NAMALWA (cell line): Measurements from ENCODE around the gene ME1.
A peak's percentile ranks its signal among the peaks of the same experiment; 100 is the strongest.
"Not testable (repeated sequence)": the region's sequence is repeated elsewhere in the genome, so short reads cannot be mapped to it uniquely, and the experiment has no call there.

Experiments used
- DNase-seq: peaks from one replicate; pipeline ENCODE4 v3.0.0-alpha.2; 2015; ENCODE audit warnings: low spot score

Gene ME1

DNA sequence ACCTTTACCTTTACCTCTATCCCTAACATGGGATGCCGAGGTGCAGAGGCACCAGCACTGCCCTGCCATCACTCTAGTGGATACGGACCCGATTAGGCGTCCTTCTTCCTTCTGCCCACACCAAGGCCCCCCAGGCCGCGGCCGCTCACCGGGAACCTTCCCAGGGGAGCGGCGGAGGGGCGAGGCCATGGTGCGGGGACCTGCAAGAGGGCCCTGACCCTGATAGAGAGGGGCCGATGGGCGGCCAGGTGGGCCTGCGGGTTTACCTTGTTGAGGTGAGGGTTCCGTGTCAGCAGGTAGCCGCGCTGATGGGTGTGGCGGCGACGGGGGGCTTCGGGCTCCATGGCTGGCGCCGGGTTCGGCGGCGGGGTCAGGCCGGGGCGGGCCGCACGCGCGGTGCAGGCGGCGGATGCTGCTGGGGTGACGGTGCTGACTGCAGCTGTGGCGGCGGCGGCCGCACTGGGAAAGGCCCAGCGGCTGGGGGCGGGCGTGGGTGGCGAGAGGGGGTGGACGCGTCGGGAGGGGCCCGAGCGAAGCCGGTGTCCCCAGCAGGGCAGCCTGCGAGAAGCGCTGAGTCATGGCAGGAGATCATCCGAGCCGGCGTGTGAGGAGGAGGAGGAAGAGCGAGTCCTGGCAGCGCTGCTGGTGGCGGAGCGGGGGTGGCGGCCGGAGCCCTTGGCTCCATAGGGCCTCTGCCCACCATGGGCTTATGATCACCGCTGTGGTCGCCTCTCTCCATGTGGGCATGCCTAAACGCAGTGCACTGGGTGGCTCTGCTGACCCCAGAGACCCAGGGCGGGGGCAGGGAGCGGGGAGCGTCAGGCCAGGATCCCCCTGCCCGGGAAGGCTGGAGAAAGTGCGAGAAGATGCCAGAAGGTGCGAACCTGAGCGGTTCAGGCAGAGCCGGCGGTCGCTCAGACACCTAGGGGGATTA is at the start of gene ME1:
Gene ME1, minus strand, starts transcription at position 441 of the 934 bp plus-strand sequence. Its CDS starts 97 bp downstream, at position 344.
- DNase-seq, result no peak

- no peak for DNase-seq
Measured at GRCh38 chr6:83480470-83480869, 49.6 kb upstream of the ME1 start.

GRCh38 chr6:83479389-83479788 is 48.5 kb upstream of the ME1 start:
- no peak for DNase-seq

DNA sequence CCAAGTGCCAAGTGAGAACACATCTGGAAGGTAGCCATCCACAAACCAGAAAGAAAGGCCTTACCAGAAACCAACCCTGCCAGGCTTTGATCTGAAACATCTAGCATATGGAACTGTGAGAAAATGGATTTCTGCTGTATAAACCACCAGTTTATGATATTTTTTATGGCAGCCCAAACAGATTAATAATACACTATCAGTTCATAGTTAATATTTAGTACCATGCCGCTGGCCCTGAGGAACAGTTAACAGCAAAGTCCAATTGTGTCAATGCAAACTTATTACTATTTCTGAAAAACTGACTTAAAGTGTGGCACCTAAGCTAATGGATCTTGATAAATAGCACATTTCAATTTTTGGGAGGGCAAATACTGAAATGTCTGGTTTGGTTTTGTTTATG is 46.1 kb upstream of the ME1 start:
- DNase-seq, result no peak

GRCh38 chr6:83474309-83474708 is 43.5 kb upstream of the ME1 start:
- DNase-seq, result no peak

GRCh38 chr6:83472767-83473166 is 41.9 kb upstream of the ME1 start:
- no peak for DNase-seq

DNA sequence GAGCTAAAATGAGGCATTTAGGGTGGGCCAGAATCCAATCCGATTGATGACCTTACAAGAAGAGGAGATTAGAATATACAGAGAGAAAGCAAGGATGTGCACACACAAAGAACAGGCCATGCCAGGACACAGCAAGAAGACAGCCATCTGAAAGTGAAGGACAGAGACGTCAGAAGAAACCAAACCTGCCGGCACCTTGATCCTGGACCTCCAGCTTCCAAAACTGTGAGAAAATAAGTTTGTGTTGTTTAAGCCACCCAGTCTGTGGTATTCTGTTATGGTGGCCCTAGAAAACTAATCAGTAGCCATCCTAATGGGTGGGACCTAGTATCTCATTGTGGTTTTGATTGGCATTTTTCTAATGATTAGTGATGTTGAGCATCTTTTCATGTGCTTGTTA is 39.7 kb upstream of the ME1 start:
- DNase-seq, result no peak

DNA sequence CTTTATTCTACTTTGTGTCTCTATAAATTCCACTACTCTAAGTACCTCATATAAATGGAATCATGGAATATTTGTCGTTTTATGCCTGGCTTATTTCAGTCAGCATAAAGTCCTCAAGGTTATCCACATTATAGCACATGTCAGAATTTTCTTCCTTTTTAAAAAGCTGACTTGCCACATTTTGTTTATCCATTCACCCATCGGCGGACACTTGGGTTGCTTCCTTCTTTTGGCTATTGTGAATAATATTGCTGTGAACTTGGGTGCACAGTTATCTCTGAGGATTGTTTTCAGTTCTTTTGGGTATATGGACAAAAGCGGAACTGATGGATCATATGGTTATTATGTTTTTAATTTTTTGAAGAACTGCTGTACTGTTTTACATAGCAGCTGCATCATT is 39.1 kb upstream of the ME1 start:
- no peak for DNase-seq

DNA sequence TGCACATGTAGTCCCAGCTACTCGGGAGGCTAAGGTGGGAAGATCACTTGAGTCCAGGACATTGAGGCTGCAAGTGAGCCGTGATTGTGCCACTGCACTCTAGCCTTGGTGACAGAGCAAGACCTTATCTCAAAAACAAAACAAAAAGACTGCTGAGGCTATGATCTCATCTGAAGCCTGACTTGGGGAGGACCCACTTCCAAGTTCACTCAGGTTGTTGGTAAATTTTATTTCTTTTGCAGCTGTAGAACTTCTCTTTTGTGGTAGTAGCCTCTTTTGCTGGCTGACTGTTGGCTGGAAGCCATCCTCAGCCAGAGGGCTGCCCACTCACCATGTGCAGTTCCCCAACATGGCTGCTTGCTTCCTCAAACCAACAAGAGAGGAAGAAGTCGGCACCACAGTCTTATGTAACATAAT is 36.8 kb upstream of the ME1 start:
- peak; percentile 3 for DNase-seq

DNA sequence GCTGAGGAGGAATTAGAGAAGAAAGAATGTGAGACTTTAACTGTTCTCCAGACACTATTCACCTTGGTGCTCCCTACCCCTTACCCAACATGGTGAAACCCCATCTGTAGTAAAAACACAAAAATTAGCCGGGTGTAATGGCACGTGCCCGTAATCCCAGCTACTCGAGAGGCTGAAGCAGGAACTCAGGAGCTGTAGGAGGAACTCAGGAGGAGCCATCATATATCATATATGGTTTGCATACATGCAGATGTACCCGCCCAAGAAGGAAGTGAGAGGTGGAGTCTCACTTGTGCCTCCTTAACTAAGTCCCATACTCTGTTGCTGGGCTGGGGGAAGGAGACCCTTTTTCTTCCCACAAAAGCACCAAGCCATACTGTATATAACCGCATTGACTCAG is 35.5 kb upstream of the ME1 start:
- no peak for DNase-seq

DNA sequence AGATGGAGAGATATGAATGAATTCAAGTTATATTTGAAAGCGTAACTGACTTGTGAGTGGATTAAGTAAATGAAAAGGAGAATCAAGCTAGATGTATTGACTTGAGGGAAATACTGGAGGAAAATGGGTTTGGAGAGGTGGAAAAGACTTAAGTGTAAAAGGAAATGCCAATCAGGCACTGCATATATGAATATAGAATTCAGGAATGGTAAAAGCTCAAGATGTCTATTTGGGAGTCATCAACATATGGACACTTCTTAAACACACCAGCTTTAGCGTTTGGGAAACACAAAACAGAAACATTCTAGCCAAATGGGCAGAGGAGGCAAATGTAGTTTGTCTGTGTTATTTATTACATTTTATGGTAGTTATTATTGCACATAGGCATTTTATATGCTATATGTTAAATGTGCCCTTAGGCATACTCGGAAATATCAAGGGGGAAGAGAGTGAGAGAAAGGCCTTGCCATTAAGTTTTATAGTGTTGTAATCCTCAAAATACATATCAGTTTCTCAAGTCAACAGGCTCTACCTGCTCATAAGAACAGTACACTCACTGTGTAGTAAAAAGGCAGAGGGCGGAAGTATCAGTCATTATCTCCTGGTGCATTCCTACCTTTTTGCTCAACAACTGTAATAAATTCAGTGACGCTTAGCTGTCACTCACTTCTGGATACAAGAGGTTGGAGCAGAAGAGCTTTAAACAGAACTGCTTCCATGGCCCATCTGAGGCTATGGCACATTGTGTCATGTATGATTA is 33.7 kb upstream of the ME1 start:
- DNase-seq, result no peak

DNA sequence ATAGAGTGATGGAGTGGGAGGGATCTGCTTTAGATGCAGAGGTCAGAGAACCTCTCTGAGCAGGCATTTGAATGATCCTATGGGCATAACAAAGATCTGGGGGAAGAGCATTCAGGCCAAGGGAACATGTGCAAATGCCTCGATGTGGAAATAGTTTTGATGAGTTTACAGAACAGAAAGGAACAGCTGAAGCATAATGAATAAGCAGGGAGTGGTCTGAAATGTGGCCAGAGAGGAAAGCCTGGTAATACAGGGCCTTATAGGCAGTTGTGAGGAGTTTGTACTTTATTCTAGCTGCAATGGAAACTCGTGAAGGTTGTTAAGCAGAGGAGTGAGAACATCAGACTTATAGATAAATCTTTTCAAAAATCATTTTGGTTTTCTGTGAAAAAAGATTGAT is 33.0 kb upstream of the ME1 start:
- DNase-seq, result no peak

DNA sequence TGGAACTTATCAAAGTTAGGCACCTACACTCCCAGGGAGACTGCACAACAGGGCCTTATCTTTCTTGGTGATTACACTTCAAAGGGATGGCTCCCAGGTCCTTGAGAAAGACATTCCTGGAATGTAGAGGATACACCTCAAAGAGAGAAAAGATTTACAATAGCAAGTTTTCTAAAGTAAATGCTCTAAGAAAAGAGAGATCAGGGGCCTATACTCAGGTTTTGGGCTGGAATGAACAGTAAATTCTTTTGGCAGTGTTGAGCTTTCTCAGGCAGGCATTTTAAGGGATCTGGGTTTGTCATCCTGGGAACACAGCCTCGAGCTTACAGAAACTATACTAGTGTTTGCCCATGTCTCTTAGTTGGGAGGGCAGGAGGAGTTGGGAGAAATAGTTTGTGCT is 31.7 kb upstream of the ME1 start:
- no peak for DNase-seq

DNA sequence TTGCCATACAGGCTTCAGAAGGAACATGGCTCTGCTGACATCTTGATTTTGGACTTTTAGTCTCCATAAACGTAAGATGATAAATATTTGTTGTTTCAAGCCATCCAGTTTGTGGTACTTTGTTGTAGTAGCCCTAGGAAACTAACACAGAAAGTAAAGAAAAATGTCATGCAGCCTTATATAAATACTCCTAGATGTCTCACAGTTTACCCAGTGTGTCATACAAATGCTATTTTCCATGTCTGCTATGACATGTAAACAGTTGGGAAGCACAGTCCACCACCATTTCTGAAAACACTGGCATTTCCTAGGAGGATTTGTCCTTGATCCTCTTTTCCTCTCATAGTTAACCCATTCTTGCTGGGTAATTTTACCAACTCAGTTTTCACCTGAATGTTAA is 30.6 kb upstream of the ME1 start:
- no peak for DNase-seq

DNA sequence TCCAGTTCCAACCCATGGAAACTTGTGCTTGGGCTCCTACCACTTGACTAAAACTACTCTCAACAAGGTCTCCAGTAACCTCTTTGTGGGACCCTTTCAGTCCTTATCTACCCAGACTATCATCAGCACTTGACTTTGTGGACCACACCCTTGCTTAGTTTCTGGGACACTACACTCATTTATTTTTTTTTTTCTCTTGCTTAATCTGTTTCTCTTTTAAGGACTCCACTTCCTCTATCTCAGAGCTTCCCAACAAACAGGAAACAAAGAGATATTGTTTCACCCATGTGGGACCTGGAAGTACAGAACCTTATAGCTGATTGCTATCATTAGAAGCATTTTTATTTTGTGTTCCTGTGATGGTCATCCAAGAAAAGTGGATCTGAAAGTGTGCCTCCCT is 28.8 kb upstream of the ME1 start:
- DNase-seq, result no peak

- DNase-seq, result not testable (repeated sequence)
Measured at GRCh38 chr6:83450015-83450414, 19.2 kb upstream of the ME1 start.

GRCh38 chr6:83444086-83444699 is 13.3 kb upstream of the ME1 start:
- DNase-seq, result not testable (repeated sequence)

DNA sequence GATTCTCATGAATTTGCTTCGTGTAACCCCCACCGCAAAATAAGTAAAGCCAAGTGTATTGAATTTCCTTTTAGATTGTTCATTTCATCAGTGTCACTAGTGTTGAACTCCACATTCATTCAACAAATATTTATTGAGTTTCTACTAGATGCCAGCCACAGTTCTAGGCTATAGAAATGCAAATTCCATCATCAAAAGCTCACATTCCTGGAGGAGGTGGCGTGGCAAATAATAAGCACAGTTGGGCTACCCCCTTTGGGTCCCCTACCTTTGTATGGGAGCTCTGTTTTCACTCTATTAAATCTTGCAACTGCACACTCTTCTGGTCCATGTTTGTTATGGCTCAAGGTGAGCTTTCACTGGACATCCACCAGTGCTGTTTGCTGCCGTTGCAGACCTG is 12.7 kb upstream of the ME1 start:
- DNase-seq, result no peak

- DNase-seq, result no peak
Measured at GRCh38 chr6:83442752-83443151, 11.9 kb upstream of the ME1 start.

DNA sequence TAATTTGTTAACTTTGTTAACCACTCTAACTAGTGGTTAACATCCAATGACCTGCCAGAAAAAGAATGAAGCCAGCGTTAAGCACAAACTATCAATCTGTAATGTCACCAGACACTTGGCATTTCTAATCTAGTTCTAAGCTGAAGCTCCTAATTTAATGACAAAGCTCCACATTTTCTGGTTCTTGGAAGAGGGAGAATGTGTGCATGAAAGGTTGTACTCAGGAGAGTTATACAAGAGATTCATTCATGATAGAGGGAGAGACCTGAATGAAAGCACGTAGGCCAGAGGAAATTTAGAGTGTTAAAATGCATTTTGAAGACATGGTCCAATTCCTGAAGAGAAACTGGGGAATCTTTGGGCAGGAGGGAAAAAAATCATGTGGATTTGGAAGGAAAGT is 8.3 kb upstream of the ME1 start:
- DNase-seq, result no peak

- DNase-seq, result no peak
Measured at GRCh38 chr6:83436674-83437073, 5.8 kb upstream of the ME1 start.

DNA sequence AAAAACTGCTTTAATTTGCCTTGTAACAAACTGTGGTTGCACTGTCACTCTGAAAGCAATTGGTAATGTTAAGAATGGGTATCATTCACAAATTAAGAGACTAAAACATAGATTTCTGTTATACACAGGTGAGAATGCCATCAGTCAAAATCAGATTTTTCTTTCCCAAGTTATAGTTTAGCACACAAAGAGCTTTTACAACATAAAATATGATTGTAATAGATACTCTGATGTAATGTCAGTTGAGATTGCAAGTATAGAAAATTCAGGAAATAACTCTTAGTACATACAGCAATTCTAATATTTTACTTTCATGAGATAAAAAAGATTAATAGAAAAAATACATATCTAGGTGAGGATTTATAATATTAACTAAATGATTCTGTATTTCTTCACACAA is 2.3 kb upstream of the ME1 start:
- DNase-seq, result no peak

GRCh38 chr6:83432636-83433035 is 1.8 kb upstream of the ME1 start:
- DNase-seq, result no peak
